A673 (cell line): Measurements from ENCODE around the gene CCNYL1. TPM values are rescaled to one million over a fixed set of nuclear protein-coding genes. Genes with fewer than 3 reads are reported as not detected.
"Not testable (repeated sequence)": the region's sequence is repeated elsewhere in the genome, so short reads cannot be mapped to it uniquely, and the experiment has no call there.

Experiments
- BruUV-seq: library from RNA; stranded (reverse); fragments of 400-500 nt; replicated peaks from 2 replicates; lab custom pipeline; 2021; lab: Mats Ljungman, UMichigan
- CTCF ChIA-PET: fragments of 300-600 bp; sonication (Branson Sonifier 250); formaldehyde crosslinking; loops from one replicate; lab custom pipeline; 2022; ENCODE audit warnings: antibody characterized with exemption; lab: Charles Lee
- POLR2A ChIA-PET: fragments of 300-600 bp; sonication (Branson Sonifier 250); formaldehyde crosslinking; loops from one replicate; lab custom pipeline; 2022; ENCODE audit warnings: antibody characterized with exemption; ENCODE audit not compliant: low non-redundant PET; lab: Charles Lee
- DNase-seq: peaks from one replicate; pipeline ENCODE4 v3.0.0-alpha.2; 2015; ENCODE audit warnings: low spot score
- H3K27ac ChIP-seq: fragments of 200-600 bp; sonication (generic); 2 replicates; pipeline ENCODE4 v1.5.1; 2016; ENCODE audit warnings: mixed run types, low read depth, mild to moderate bottlenecking, mixed read lengths, antibody characterized with exemption, low read length; ENCODE audit not compliant: poor library complexity, severe bottlenecking
- H3K27me3 ChIP-seq: fragments of 200-600 bp; sonication (generic); replicated peaks from 2 replicates; pipeline ENCODE4 v1.6.1; 2017; ENCODE audit warnings: mixed run types, low read depth, mild to moderate bottlenecking, mixed read lengths, antibody characterized with exemption, low read length; ENCODE audit not compliant: insufficient read depth, poor library complexity
- H3K36me3 ChIP-seq: fragments of 200-600 bp; sonication (generic); 2 replicates; pipeline ENCODE4 v1.6.1; 2016; ENCODE audit warnings: mixed run types, mild to moderate bottlenecking, mixed read lengths, antibody characterized with exemption, low read length; ENCODE audit not compliant: insufficient read depth, poor library complexity, severe bottlenecking
- H3K4me1 ChIP-seq: fragments of 200-600 bp; sonication (generic); 2 replicates; pipeline ENCODE4 v1.6.1; 2017; ENCODE audit warnings: mixed run types, mild to moderate bottlenecking, mixed read lengths, antibody characterized with exemption, low read length; ENCODE audit not compliant: insufficient read depth, poor library complexity, severe bottlenecking
- H3K4me3 ChIP-seq: fragments of 200-600 bp; sonication (generic); 2 replicates; pipeline ENCODE4 v1.5.1; 2016; ENCODE audit warnings: low read depth, mixed run types, mild to moderate bottlenecking, mixed read lengths, low read length; ENCODE audit not compliant: poor library complexity, severe bottlenecking
- H3K9me3 ChIP-seq: fragments of 200-600 bp; sonication (generic); 2 replicates; pipeline ENCODE4 v1.6.1; 2016; ENCODE audit warnings: mixed run types, low read depth, mild to moderate bottlenecking, mixed read lengths, antibody characterized with exemption, low read length; ENCODE audit not compliant: poor library complexity, severe bottlenecking
- CTCF ChIP-seq: fragments of 300-800, 200-600 bp; sonication (generic); conservative IDR thresholded peaks from 2 replicates; pipeline ENCODE4 v1.5.1; 2017; ENCODE audit warnings: low read depth, mild to moderate bottlenecking, antibody characterized with exemption, low read length, moderate library complexity, mixed read lengths
- EZH2 ChIP-seq: fragments of 200-600 bp; sonication (generic); IDR thresholded peaks from 2 replicates; pipeline ENCODE4 v1.6.1; 2017; ENCODE audit warnings: borderline replicate concordance, low read depth, mild to moderate bottlenecking, mixed read lengths, antibody characterized with exemption, low read length; ENCODE audit not compliant: poor library complexity, severe bottlenecking
- intact Hi-C: fragments of 100-400 bp; cut with micrococcal nuclease; formaldehyde crosslinking; loops from one replicate; pipeline ENCODE4 v1.10.0; 2022; ENCODE audit not compliant: unreplicated experiment
- total RNA-seq: library from RNA; stranded (reverse); gene quantifications from 2 replicates; pipeline ENCODE4 v1.2.3, GENCODE V29; 2021

CCNYL1 gene
- total RNA-seq, 1 experiment from 2014 or later: 12.8 TPM

GRCh38 chr2:207686812-207687211, 24.6 kb upstream of the CCNYL1 start:
- POLR2A ChIA-PET: no interaction called here

GRCh38 chr2:207688597-207688996, 22.8 kb upstream of the CCNYL1 start:
- Histone ChIP-seq H3K4me3 (no peak overlapping the region), H3K9me3 (no peaks in the 10 kb centered on the region), H3K27me3 (no peaks in the 10 kb centered on the region), H3K4me1 (no peaks in the 10 kb centered on the region), H3K27ac (no peak overlapping the region), H3K36me3 (no peaks in the 10 kb centered on the region)
- DNase-seq: no peak
- BruUV-seq: no TSS peak
- ChIA-PET CTCF (no interaction called here), POLR2A (no interaction called here)
- TF ChIP-seq EZH2: no peak
- TF ChIP-seq CTCF: no peak
- intact Hi-C loops: no loop called here

More at GRCh38 chr2:207686812-207687211, 24.6 kb upstream of the CCNYL1 start:
- no peaks in the 10 kb centered on the region for H3K36me3 ChIP-seq
- no TSS peak for BruUV-seq
- no peaks in the 10 kb centered on the region for H3K27me3 ChIP-seq
- no peaks in the 10 kb centered on the region for H3K4me1 ChIP-seq
- H3K4me3 ChIP-seq: no peak overlapping the region
- no peak for TF ChIP-seq EZH2
- TF ChIP-seq CTCF: no peak
- CTCF ChIA-PET: no interaction called here
- intact Hi-C loops: no loop called here
- DNase-seq: no peak
- no peaks in the 10 kb centered on the region for H3K9me3 ChIP-seq
- H3K27ac ChIP-seq: no peak overlapping the region

GRCh38 chr2:207690845-207691461, 20.5 kb upstream of the CCNYL1 start:
- H3K4me1 ChIP-seq, H3K4me3 ChIP-seq, H3K27me3 ChIP-seq, BruUV-seq, H3K27ac ChIP-seq, DNase-seq, H3K36me3 ChIP-seq, CTCF ChIA-PET, intact Hi-C loops, POLR2A ChIA-PET, H3K9me3 ChIP-seq: not testable (repeated sequence)
